Panc1 (cell line): ENCODE data around the gene ACP7. TPM values are rescaled to one million over a fixed set of nuclear protein-coding genes. Genes with fewer than 3 reads are reported as not detected.

ENCODE experiments used
- ATAC-seq: fragments of 200-7000 bp; cut with Tn5 transposase; 2 replicates; pipeline ENCODE4 v1.9.1; 2020; ENCODE audit warnings: mild to moderate bottlenecking, moderate library complexity
- BruUV-seq: library from RNA; stranded (reverse); fragments of 400-500 nt; replicated peaks from 2 replicates; lab custom pipeline; 2021; lab: Mats Ljungman, UMichigan
- CTCF ChIA-PET: fragments of 300-600 bp; sonication (Branson Sonifier 250); formaldehyde crosslinking; loops from one replicate; lab custom pipeline; 2022; ENCODE audit warnings: antibody characterized with exemption; lab: Charles Lee
- POLR2A ChIA-PET: fragments of 300-600 bp; sonication (Branson Sonifier 250); formaldehyde crosslinking; loops from one replicate; lab custom pipeline; 2022; ENCODE audit warnings: antibody characterized with exemption; lab: Charles Lee
- DNase-seq: peaks from one replicate; pipeline ENCODE4 v3.0.0-alpha.2; 2010; ENCODE audit warnings: low read depth, low spot score
- H3K27ac ChIP-seq: 2 replicates; pipeline ENCODE4 v1.5.1; 2011; ENCODE audit warnings: mild to moderate bottlenecking, low read length, inconsistent platforms
- H3K27me3 ChIP-seq: fragments of 200-500 bp; sonication (Bioruptor generic); 2 replicates; pipeline ENCODE4 v1.6.0; 2014; ENCODE audit warnings: low read length, inconsistent platforms; ENCODE audit not compliant: control insufficient read depth, insufficient read depth
- H3K36me3 ChIP-seq: fragments of 200-500 bp; sonication (Bioruptor generic); 2 replicates; pipeline ENCODE4 v1.5.1; 2014; ENCODE audit warnings: inconsistent platforms, mild to moderate bottlenecking, low read length, moderate library complexity; ENCODE audit not compliant: control insufficient read depth, insufficient read depth
- H3K4me1 ChIP-seq: 2 replicates; pipeline ENCODE4 v1.5.1; 2011; ENCODE audit warnings: inconsistent platforms, mild to moderate bottlenecking, low read length, moderate library complexity; ENCODE audit not compliant: control insufficient read depth, insufficient read depth
- H3K4me3 ChIP-seq, 2 experiments: 2 replicates each; pipeline ENCODE4 v1.5.1; 2011 to 2012; ENCODE audit warnings: low read depth in 2 of 2, low read length in 2 of 2, mild to moderate bottlenecking in 2 of 2, inconsistent platforms in 1 of 2, moderate library complexity in 1 of 2
- H3K9me3 ChIP-seq: fragments of 200-500 bp; sonication (Bioruptor generic); 2 replicates; pipeline ENCODE4 v1.5.1; 2014; ENCODE audit warnings: low read depth, mild to moderate bottlenecking, inconsistent platforms, low read length, moderate library complexity; ENCODE audit not compliant: control insufficient read depth, insufficient read depth
- CTCF ChIP-seq: fragments of 450-650 bp; IDR thresholded peaks from 2 replicates; pipeline ENCODE4 v1.5.1; 2017; ENCODE audit warnings: mild to moderate bottlenecking
- POLR2AphosphoS5 ChIP-seq: IDR thresholded peaks from 2 replicates; pipeline ENCODE4 v1.6.1; 2012; ENCODE audit warnings: mild to moderate bottlenecking, low read depth, low read length, moderate library complexity
- REST ChIP-seq, 2 experiments: IDR thresholded peaks; 2 replicates each; pipeline ENCODE4 v1.6.1; 2011 to 2012; ENCODE audit warnings: low read depth in 2 of 2, control low read depth in 1 of 2, low read length in 1 of 2, mild to moderate bottlenecking in 1 of 2, moderate library complexity in 1 of 2; ENCODE audit not compliant: insufficient read depth in 1 of 2
- SIN3A ChIP-seq: IDR thresholded peaks from 2 replicates; pipeline ENCODE4 v1.6.1; 2012; ENCODE audit warnings: low read depth, mild to moderate bottlenecking, low read length, moderate library complexity, borderline replicate concordance; ENCODE audit not compliant: insufficient read depth
- TCF7L2 ChIP-seq: IDR thresholded peaks from 2 replicates; pipeline ENCODE4 v1.6.1; 2011; ENCODE audit warnings: mild to moderate bottlenecking, low read depth, low read length, inconsistent platforms
- in situ Hi-C: cut with HindIII; loops from 2 replicates; pipeline ENCODE4 v1.10.0; 2016; ENCODE audit warnings: low sequenced_read_pairs, low pct_unique_long_range_greater_than_20kb
- intact Hi-C: fragments of 100-400 bp; cut with micrococcal nuclease; formaldehyde crosslinking; loops from one replicate; pipeline ENCODE4 v1.10.0; 2022; ENCODE audit not compliant: unreplicated experiment
- total RNA-seq: library from RNA; stranded (reverse); gene quantifications from one replicate; pipeline ENCODE4 v1.2.1, GENCODE V29; 2021; ENCODE audit not compliant: unreplicated experiment

The ACP7 gene
- total RNA-seq, 1 experiment from 2014 or later: 10.3 TPM

GRCh38 chr19:39131255-39131755 lies 47.1 kb downstream of the ACP7 start:
- H3K36me3 ChIP-seq: no peaks in the 10 kb centered on the region
- DNase-seq: no peak
- no peak for TF ChIP-seq CTCF
- TF ChIP-seq TCF7L2: no peak
- TF ChIP-seq REST (IDR thresholded peaks at IDR 0.05; ENCODE audit: insufficient read depth in 1 of 2, low read depth in 2 of 2, low read length in 1 of 2): 0 out of 4 replicates have a peak, but pooled peaks of 1 of the 2 experiments have one; percentile 25
- TF ChIP-seq SIN3A: no peak
- TF ChIP-seq POLR2AphosphoS5: no peak
- H3K9me3 ChIP-seq: no peaks in the 10 kb centered on the region
- H3K27ac ChIP-seq: peak overlapping the region; percentile 5
- ChIA-PET POLR2A (no interaction called here), CTCF (interaction anchor here (0.7 kb wide), 1 partner anchor 1174 kb away, joined by 5 read pairs; no protein-coding TSS in a partner anchor)
- H3K27me3 ChIP-seq: no peaks in the 10 kb centered on the region
- no peak overlapping the region for H3K4me3 ChIP-seq
- ATAC-seq: no peak
- BruUV-seq: no TSS peak
- peaks cover 68% of the 10 kb centered on the region for H3K4me1 ChIP-seq
- in situ Hi-C loops (no loop called here), intact Hi-C loops (no loop called here)

- no peak for ATAC-seq
- BruUV-seq: no TSS peak
- no peaks in the 10 kb centered on the region for H3K9me3 ChIP-seq
- H3K4me1 ChIP-seq: peaks cover 74% of the 10 kb centered on the region
- H3K27me3 ChIP-seq: no peaks in the 10 kb centered on the region
- ChIA-PET CTCF (interaction anchor here (0.5 to 1.3 kb wide), 3 partner anchors 10 to 835 kb away, joined by 5 to 8 read pairs (median 6); no protein-coding TSS in a partner anchor), POLR2A (interaction anchor here (0.5 to 1.3 kb wide), 2 partner anchors 17 to 21 kb away, joined by 3 to 5 read pairs; no protein-coding TSS in a partner anchor)
- intact Hi-C loops: no loop called here
- no peak for DNase-seq
- no peak for TF ChIP-seq TCF7L2
- TF ChIP-seq REST (IDR thresholded peaks at IDR 0.05; ENCODE audit: insufficient read depth in 1 of 2, low read depth in 2 of 2, low read length in 1 of 2): 0 out of 4 replicates have a peak, but pooled peaks of 1 of the 2 experiments have one; percentile 33
- H3K36me3 ChIP-seq: no peaks in the 10 kb centered on the region
- in situ Hi-C loops: no loop called here
- H3K27ac ChIP-seq: 0 out of 2 replicates have a peak overlapping the region, but pooled peaks have one; percentile 0
- H3K4me3 ChIP-seq: no peak overlapping the region
Observed at GRCh38 chr19:39132344-39132969, 48.3 kb downstream of the ACP7 start.
